Kidney (tissue), 14 donors: ENCODE measurements around the gene HPSE2. TPM values are rescaled to one million over a fixed set of nuclear protein-coding genes. Genes with fewer than 3 reads are reported as not detected.

Experiments
- DNase-seq, 5 donors: peaks; one replicate each; pipeline ENCODE4 v3.0.0-alpha.2; 2013 to 2020
- FAIRE-seq: peaks from 2 replicates; lab custom pipeline; 2012; peaks lifted over from hg19 to GRCh38; lab: Jason Lieb, UNC
- H3K27ac ChIP-seq, 2 donors: one replicate each; pipeline ENCODE4 v1.7.0; 2013; ENCODE audit warnings: low read depth in 2 of 2, low read length in 2 of 2, inconsistent platforms in 1 of 2
- H3K27me3 ChIP-seq: one replicate; pipeline ENCODE4 v1.7.1; 2013; ENCODE audit warnings: low read length, inconsistent platforms; ENCODE audit not compliant: control insufficient read depth, insufficient read depth
- H3K36me3 ChIP-seq, 3 donors: one replicate each; pipeline versions ENCODE4 v1.7.0 to v1.7.1; 2013; ENCODE audit warnings: low read length in 3 of 3, control low read depth in 1 of 3, inconsistent platforms in 1 of 3; ENCODE audit not compliant: insufficient read depth in 3 of 3, control insufficient read depth in 2 of 3
- H3K4me1 ChIP-seq, 3 donors: one replicate each; pipeline versions ENCODE4 v1.7.0 to v1.7.1; 2013; ENCODE audit warnings: low read length in 3 of 3, inconsistent platforms in 1 of 3, low read depth in 1 of 3; ENCODE audit not compliant: control insufficient read depth in 2 of 3, insufficient read depth in 2 of 3
- H3K4me3 ChIP-seq, 3 donors: one replicate each; pipeline versions ENCODE4 v1.7.0 to v1.8.1; 2013; ENCODE audit warnings: low read length in 3 of 3, control low read depth in 1 of 3, inconsistent platforms in 1 of 3
- H3K9ac ChIP-seq, 3 donors: one replicate each; pipeline versions ENCODE4 v1.7.0 to v1.7.1; 2013; ENCODE audit warnings: low read length in 3 of 3, control low read depth in 1 of 3, inconsistent platforms in 1 of 3
- H3K9me3 ChIP-seq, 3 donors: one replicate each; pipeline versions ENCODE4 v1.7.0 to v1.7.1; 2013; ENCODE audit warnings: low read length in 3 of 3, control low read depth in 1 of 3, inconsistent platforms in 1 of 3; ENCODE audit not compliant: control insufficient read depth in 2 of 3, insufficient read depth in 1 of 3
- CTCF ChIP-seq: IDR thresholded peaks from 3 replicates; pipeline ENCODE4 v1.5.1; 2012; ENCODE audit warnings: mild to moderate bottlenecking, moderate library complexity, borderline replicate concordance; ENCODE audit not compliant: insufficient read depth; ENCODE audit errors: extremely low read depth
- intact Hi-C: fragments of 100-400 bp; cut with DNase I; formaldehyde crosslinking; loops from one replicate; pipeline ENCODE4 v1.11.1; 2022
- polyA plus RNA-seq: library from polyadenylated mRNA; stranded (reverse); fragments of 350-450 nt; fragmentation: Illumina TruSeq; extraction: RNeasy Lipid Tissue Mini Kit (QIAGEN cat#74804); gene quantifications from one replicate; pipeline ENCODE4 v1.2.3, GENCODE V29; 2014; ENCODE audit warnings: low read depth, low replicate concordance; ENCODE audit not compliant: insufficient read depth
- total RNA-seq: library from RNA; stranded (reverse); fragmentation: NEBNext Ultra II Directional; extraction: Animal tissue kit (Norgen Biotek cat#: 25700); gene quantifications from one replicate; pipeline ENCODE4 v1.2.1, GENCODE V29; 2021
- donor health status: control.
- donor health status: control.
- donor health status: control.
- donor health status: control.
- donor health status: control.
- donor health status: DM: yes; HTN: yes; CAD: no.
- donor health status: Normal renal cell carcinoma (clear cell type).

Gene HPSE2
- total and polyA plus RNA-seq, 2 donors from 2014 or later: 1.4 to 3.0 TPM

DNA sequence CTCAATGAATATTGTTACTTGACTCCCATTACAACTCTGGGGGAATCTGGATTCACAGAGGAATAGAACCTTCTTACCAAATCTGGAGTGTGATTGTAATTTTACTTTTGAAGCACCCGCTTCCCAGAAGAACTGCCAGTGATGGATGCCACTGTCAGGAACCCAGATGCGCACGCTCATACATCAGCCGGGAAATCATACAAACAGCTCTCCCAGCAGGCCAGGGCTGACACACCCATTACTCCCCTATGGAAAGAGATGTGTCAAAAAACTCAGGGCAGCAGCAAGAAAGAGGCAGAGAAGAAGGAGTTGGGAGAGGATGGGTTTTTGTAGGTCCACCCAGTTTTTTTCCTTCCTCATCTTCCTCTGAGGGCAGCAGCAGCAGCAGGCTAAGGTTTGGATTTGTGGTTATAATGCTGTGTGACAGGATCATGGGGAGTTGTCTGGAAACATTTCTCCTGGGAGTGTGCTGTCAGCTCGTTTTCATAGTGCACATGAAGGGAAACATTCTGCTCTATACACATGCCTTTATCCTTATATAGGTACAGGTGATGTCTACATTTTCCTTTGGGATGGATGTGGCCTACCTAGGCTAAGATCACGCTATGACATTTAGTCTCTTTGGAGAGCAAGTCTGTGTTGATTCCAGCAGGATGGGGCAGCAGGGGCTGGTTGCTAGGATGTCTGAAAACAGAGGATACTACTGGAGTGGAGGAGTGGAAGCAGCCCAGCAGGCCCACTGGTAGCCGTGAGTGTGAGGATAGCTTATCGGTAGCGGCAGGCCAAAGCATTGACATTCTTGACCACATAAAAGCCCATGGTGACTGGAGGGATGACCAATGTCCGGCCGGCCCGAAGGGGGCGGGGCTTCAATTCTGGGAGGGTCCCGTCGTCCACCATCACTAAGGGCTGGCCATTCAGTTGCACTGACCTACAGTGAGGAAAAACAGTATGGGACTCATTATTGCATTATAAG, 776.6 kb downstream of the HPSE2 start:
- Histone ChIP-seq H3K9ac (no peak overlapping the region), H3K4me3 (no peak overlapping the region), H3K4me1 (no peaks in the 10 kb centered on the region), H3K27me3 (no peaks in the 10 kb centered on the region), H3K27ac (no peak overlapping the region), H3K9me3 (no peaks in the 10 kb centered on the region), H3K36me3 (no peaks in the 10 kb centered on the region)
- no peak for TF ChIP-seq CTCF
- DNase-seq (no peak), FAIRE-seq (no peak)
- intact Hi-C loops: no loop called here

DNA sequence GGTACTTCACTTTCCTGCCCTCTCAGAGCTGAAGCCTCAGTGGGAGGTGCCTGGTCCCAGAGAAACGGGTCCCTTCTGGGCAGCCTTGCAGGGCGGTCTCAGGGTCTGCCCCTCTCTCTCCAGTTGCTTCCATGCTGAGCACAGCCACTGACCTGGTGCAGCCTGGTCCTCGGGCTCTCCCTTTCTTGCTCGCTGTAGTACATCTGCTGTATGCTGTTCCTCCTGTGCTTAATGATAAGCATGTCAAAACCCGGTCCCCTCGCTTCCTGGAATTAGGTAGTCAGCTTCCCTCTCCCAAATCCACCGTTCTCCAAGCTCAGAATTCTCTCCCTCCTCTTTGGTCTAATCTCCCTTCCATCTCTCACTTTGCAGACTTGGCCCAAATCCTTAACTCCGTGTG, 777.9 kb downstream of the HPSE2 start:
- H3K27me3 ChIP-seq: no peaks in the 10 kb centered on the region
- no peak for TF ChIP-seq CTCF
- H3K36me3 ChIP-seq: no peaks in the 10 kb centered on the region
- no peak overlapping the region for H3K27ac ChIP-seq
- intact Hi-C loops: no loop called here
- H3K4me3 ChIP-seq: no peak overlapping the region
- no peak overlapping the region for H3K9ac ChIP-seq
- H3K4me1 ChIP-seq: no peaks in the 10 kb centered on the region
- FAIRE-seq: no peak
- DNase-seq: no peak
- H3K9me3 ChIP-seq: no peaks in the 10 kb centered on the region

- Histone ChIP-seq H3K9me3 (no peaks in the 10 kb centered on the region), H3K4me1 (no peaks in the 10 kb centered on the region), H3K27ac (no peak overlapping the region), H3K4me3 (no peak overlapping the region), H3K27me3 (no peaks in the 10 kb centered on the region), H3K36me3 (no peaks in the 10 kb centered on the region), H3K9ac (no peak overlapping the region)
- no peak for DNase-seq
- intact Hi-C loops: no loop called here
- TF ChIP-seq CTCF: no peak
- no peak for FAIRE-seq
These were observed 778.8 kb downstream of the HPSE2 start for GRCh38 chr10:98456686-98457482.
